ENCODE data around the gene TMEM184B.

The TMEM184B gene

DNA sequence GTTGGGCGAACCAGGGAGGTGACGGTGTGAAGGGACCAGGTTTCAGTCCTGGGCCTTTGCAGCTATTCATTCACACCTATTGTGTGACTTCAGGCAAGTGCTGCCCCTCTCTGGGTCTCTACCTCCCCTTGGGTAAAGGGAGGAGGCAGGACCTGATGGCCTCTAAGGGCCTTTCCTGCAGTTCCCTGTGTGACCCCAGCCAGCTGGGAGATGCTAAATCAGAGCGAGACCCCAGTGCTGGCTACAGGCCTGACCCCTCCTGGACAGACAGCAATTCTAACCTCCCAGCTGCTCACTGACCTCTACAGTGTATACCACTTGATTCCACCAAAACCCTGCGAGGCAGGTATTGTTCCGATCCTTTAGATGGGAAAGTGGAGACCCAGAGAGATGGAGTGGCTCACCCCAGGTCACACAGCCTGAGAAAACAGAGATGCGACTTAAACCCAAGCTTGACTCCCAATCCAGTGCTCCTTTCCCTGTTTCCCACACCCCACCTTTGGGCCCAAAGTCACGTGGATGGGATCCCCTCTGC lies 64.8 kb downstream of the TMEM184B start:
- TF ChIP-seq CTCF (IDR thresholded peaks at IDR 0.05; ENCODE audit: low read depth, low read length, missing control alignments) = no peak
- H3K4me3 ChIP-seq (replicated peaks; ENCODE audit: low read depth, low read length) = no peak overlapping the region
- no peak for DNase-seq (ENCODE audit: extremely low read depth, low read depth)

DNA sequence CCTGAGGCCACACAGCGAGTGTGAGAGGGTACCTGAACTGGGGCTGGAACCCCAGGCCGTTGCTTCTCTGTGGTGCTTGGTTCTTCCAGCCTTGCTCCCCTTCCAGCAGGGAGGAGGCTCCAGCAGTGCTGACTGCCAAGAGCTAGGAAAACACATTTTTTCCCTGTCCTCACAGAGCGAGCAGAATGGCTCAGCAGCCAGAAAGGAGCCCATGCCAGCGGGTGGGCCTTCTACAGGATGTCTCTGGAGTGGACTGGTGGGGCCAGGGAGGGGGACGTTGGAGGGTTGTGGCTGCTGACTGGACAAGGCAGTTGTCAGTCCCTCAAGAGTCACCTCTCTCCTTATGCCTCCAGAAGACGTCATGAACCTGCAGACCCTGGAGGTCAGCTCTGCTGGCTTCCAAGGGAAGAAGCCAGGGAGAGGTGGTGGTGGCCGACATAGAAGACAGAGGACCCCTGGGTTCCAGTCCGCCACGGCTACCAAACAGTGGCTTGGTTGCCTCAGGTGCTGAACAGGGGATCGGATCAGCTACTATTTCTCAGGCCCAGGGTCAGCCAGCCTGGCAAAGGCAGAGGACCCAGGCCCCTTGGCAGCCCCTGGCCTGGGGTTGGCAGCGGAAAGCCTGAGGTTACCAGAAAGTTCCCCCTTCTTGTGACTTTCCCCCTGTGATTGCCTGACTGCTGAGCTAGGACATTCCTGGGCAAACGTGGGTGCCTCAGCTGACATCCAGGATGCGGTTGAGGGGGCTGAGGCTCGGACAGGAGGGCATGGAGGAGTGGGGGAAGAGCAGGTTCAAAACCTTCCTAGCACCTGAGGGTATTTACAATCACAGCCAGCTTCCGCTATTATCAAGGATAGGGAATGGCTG lies 67.3 kb downstream of the TMEM184B start:
- no peak overlapping the region for H3K4me3 ChIP-seq (replicated peaks; ENCODE audit: low read depth, low read length)
- no peak for TF ChIP-seq CTCF (IDR thresholded peaks at IDR 0.05; ENCODE audit: low read depth, low read length, missing control alignments)
- DNase-seq (ENCODE audit: extremely low read depth, low read depth) = no peak

DNA sequence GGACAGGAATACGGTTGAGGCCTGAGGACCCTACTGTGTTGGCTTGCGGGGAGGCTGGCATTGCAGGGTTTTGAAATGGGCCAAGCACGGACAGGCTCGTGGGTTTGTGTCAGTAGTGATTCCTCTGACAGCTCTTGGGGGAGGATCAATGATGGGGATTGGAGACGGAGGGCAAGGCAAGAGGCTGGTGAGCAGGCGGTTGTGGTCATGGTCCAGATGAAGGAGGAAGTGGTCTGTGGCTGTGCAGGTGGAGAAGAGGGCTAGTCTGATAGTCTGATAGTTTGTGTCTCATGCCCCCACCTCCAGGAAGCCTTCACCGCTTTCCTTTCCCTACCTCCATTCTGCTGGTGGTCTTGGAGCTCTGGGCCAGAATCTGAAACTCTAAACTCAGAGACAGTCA lies 68.0 kb downstream of the TMEM184B start:
- TF ChIP-seq CTCF (IDR thresholded peaks at IDR 0.05; ENCODE audit: low read depth, low read length, missing control alignments) = no peak
- H3K4me3 ChIP-seq (replicated peaks; ENCODE audit: low read depth, low read length) = no peak overlapping the region
- DNase-seq (ENCODE audit: extremely low read depth, low read depth) = no peak

GRCh38 chr22:38203855-38204514 lies 68.8 kb downstream of the TMEM184B start:
- no peak for DNase-seq (ENCODE audit: extremely low read depth, low read depth)
- peak overlapping the region; percentile 66 for H3K4me3 ChIP-seq (replicated peaks; ENCODE audit: low read depth, low read length)

DNA sequence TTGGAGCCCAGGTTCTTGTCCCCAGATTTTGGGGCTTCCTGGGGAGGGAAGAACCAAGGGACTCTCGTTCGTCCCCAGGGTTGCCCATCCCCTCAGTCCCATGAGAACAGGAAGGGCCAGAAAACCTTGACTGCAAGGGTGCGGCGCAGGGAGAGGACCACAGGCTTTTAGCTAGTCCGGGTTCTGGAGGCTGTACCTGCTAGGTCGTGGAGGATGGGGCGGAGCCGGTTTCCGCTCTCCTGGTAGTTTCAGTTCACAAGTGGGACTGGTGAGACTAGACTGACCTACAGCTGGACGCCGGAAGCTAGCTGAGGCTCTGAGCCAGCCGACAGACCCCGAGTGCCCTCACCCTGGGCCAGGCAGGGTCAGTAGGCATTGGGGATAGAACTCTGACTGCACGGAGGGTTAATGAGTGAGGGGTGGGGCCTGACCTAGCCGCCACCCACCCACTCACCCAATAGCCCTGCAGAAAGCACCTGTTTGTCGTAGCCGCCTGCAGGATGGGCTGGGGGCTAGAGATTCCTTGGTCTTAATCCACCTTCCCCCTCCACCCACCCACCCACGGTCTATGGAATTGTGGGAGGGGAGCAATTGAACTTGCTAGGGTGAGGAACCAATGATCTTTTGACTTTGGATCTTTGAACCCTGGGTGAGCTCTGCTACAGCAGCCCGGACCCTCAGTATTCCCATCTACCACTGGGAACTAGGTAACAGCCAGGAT lies 69.6 kb downstream of the TMEM184B start:
- TF ChIP-seq CTCF (IDR thresholded peaks at IDR 0.05; ENCODE audit: low read depth, low read length, missing control alignments) = no peak
- no peak for DNase-seq (ENCODE audit: extremely low read depth, low read depth)
- H3K4me3 ChIP-seq (replicated peaks; ENCODE audit: low read depth, low read length) = peak overlapping the region; percentile 66

More at GRCh38 chr22:38203855-38204514, 68.8 kb downstream of the TMEM184B start:
- TF ChIP-seq CTCF (IDR thresholded peaks at IDR 0.05; ENCODE audit: low read depth, low read length, missing control alignments) = no peak

DNA sequence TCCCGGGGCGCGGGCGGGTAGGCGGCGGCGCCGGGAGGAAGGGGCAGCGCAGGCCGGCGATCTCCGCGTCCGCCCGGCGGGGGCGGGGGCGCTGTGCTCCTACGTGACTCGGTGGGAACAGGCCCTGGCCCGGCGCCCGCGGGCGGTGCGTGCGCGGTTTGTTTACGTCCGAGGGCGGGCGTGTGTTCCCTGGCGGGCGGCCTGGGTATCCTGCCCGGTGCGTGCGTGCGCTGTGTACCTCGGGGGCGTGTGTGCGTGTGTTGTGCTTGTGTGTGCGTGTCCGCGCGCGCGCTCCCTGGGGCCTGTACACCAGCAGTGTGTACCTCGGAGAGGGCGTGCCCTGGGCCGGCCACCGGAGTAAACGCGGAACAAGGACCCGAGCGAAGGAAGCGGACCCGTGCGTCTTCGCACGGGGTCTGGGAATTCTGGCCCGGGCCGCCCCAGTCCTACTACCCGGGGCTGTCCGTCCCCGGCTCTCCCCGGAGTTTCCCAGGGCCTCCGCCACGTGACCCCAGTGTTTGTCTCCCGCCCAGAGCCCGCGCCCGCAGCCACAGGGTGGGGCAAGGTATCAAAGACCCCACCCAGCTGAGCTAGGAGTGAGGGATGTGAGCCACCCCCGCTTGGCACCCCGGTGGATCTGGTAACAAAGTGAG lies 70.2 kb downstream of the TMEM184B start:
- no peak for TF ChIP-seq CTCF (IDR thresholded peaks at IDR 0.05; ENCODE audit: low read depth, low read length, missing control alignments)
- peak overlapping the region; percentile 66 for H3K4me3 ChIP-seq (replicated peaks; ENCODE audit: low read depth, low read length)
- DNase-seq (ENCODE audit: extremely low read depth, low read depth) = no peak
